Measurements from ENCODE around the gene USP32. TPM values are rescaled to one million over a fixed set of nuclear protein-coding genes. Genes with fewer than 3 reads are reported as not detected.
A peak's percentile ranks its signal among the peaks of the same experiment; 100 is the strongest.
"Not testable (repeated sequence)": the region's sequence is repeated elsewhere in the genome, so short reads cannot be mapped to it uniquely, and the experiment has no call there.

USP32 gene
- total RNA-seq (2014; rRNA removed; shearing (Covaris generic)), result 30.6 and 34.9 TPM in 2 replicates
- polyA plus RNA-seq (2014; cell fraction: nucleus; rRNA removed), result 9.2 and 12.3 TPM in 2 replicates

GRCh38 chr17:60392042-60392844, at the start of gene USP32:
Gene USP32, minus strand, starts transcription at chr17:60392133. Its CDS starts 194 bp downstream, at chr17:60391939.
- DNase-seq (ENCODE audit: extremely low read depth, low read depth), result peak; percentile 97

GRCh38 chr17:60439501-60439900, 47.6 kb upstream of the USP32 start:
- no peak for DNase-seq (ENCODE audit: extremely low read depth, low read depth)

GRCh38 chr17:60436676-60437075, 44.7 kb upstream of the USP32 start:
- DNase-seq (ENCODE audit: extremely low read depth, low read depth), result no peak

- peak; percentile 87 for DNase-seq (ENCODE audit: extremely low read depth, low read depth)
Measured at GRCh38 chr17:60435244-60436167, 43.6 kb upstream of the USP32 start.

GRCh38 chr17:60433021-60433997, 41.4 kb upstream of the USP32 start:
- not testable (repeated sequence) for DNase-seq (ENCODE audit: extremely low read depth, low read depth)

GRCh38 chr17:60430561-60430960, 38.6 kb upstream of the USP32 start:
- DNase-seq (ENCODE audit: extremely low read depth, low read depth), result not testable (repeated sequence)

GRCh38 chr17:60428491-60428890, 36.6 kb upstream of the USP32 start:
- DNase-seq (ENCODE audit: extremely low read depth, low read depth), result not testable (repeated sequence)

GRCh38 chr17:60426596-60426995, 34.7 kb upstream of the USP32 start:
- no peak for DNase-seq (ENCODE audit: extremely low read depth, low read depth)

- DNase-seq (ENCODE audit: extremely low read depth, low read depth), result no peak
Measured at GRCh38 chr17:60425626-60426025, 33.7 kb upstream of the USP32 start.

GRCh38 chr17:60423865-60424264, 31.9 kb upstream of the USP32 start:
- no peak for DNase-seq (ENCODE audit: extremely low read depth, low read depth)

- DNase-seq (ENCODE audit: extremely low read depth, low read depth), result no peak
Measured at GRCh38 chr17:60422162-60422665, 30.3 kb upstream of the USP32 start, which contains the start of gene CHCT1. Gene CHCT1, plus strand, starts transcription at chr17:60422489. Its CDS starts 104 bp downstream, at chr17:60422593.

- DNase-seq (ENCODE audit: extremely low read depth, low read depth), result peak; percentile 62
Measured at GRCh38 chr17:60421273-60422161, 29.6 kb upstream of the USP32 start.

- DNase-seq (ENCODE audit: extremely low read depth, low read depth), result not testable (repeated sequence)
Measured at GRCh38 chr17:60419875-60420274, 27.9 kb upstream of the USP32 start.

- DNase-seq (ENCODE audit: extremely low read depth, low read depth), result not testable (repeated sequence)
Measured at GRCh38 chr17:60419003-60419402, 27.1 kb upstream of the USP32 start.

GRCh38 chr17:60416368-60416925, 24.5 kb upstream of the USP32 start:
- DNase-seq (ENCODE audit: extremely low read depth, low read depth), result no peak

- no peak for DNase-seq (ENCODE audit: extremely low read depth, low read depth)
Measured at GRCh38 chr17:60415146-60415545, 23.2 kb upstream of the USP32 start.

GRCh38 chr17:60412701-60413100, 20.8 kb upstream of the USP32 start:
- no peak for DNase-seq (ENCODE audit: extremely low read depth, low read depth)

GRCh38 chr17:60410001-60410400, 18.1 kb upstream of the USP32 start:
- DNase-seq (ENCODE audit: extremely low read depth, low read depth), result no peak
